Cardiac fibroblast (primary cell): ENCODE results near the gene OR51B6.
"Not testable (repeated sequence)": the region's sequence is repeated elsewhere in the genome, so short reads cannot be mapped to it uniquely, and the experiment has no call there.

Experiments used
- DNase-seq, 2 donors: peaks; one replicate each; pipeline versions ENCODE4 v3.0.0 to v3.0.0-alpha.2; 2010; ENCODE audit warnings: low read depth in 2 of 2
- H3K4me3 ChIP-seq, 2 donors: replicated peaks in 1 of 2; 1 replicate in 1 of 2; 2 replicates in 1 of 2; pipeline ENCODE4 v1.5.1; 2011; ENCODE audit warnings: low read depth in 2 of 2, low read length in 2 of 2, mild to moderate bottlenecking in 2 of 2, moderate library complexity in 1 of 2
- TF ChIP-seq, protein P1 (sequence below): IDR thresholded peaks from one replicate; pipeline ENCODE4 v1.5.1; 2011; ENCODE audit warnings: low read depth, mild to moderate bottlenecking, low read length, inconsistent platforms

Gene OR51B6

DNA sequence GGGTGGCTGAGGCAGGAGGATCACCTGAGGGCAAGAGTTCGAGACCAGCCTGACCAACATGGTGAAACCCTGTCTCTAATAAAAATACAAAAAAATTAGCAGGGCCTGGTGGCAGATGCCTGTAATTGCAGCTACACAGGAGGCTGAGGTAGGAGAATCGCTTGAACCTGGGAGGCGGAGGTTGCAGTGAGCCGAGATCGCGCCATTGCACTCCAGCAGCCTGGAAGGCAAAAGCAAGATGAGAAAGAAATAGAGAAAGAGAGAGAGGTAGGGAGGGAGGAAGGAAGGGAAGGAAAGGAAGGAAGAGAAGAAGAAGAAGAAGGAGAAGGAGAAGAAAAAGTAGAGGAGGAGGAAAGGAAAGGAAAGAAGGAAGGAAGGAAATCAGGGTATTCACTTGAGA is 15.1 kb downstream of the OR51B6 start:
- not testable (repeated sequence) for DNase-seq, H3K4me3 ChIP-seq
- TF ChIP-seq, protein P1, sequence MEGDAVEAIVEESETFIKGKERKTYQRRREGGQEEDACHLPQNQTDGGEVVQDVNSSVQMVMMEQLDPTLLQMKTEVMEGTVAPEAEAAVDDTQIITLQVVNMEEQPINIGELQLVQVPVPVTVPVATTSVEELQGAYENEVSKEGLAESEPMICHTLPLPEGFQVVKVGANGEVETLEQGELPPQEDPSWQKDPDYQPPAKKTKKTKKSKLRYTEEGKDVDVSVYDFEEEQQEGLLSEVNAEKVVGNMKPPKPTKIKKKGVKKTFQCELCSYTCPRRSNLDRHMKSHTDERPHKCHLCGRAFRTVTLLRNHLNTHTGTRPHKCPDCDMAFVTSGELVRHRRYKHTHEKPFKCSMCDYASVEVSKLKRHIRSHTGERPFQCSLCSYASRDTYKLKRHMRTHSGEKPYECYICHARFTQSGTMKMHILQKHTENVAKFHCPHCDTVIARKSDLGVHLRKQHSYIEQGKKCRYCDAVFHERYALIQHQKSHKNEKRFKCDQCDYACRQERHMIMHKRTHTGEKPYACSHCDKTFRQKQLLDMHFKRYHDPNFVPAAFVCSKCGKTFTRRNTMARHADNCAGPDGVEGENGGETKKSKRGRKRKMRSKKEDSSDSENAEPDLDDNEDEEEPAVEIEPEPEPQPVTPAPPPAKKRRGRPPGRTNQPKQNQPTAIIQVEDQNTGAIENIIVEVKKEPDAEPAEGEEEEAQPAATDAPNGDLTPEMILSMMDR = peak; percentile 12

DNA sequence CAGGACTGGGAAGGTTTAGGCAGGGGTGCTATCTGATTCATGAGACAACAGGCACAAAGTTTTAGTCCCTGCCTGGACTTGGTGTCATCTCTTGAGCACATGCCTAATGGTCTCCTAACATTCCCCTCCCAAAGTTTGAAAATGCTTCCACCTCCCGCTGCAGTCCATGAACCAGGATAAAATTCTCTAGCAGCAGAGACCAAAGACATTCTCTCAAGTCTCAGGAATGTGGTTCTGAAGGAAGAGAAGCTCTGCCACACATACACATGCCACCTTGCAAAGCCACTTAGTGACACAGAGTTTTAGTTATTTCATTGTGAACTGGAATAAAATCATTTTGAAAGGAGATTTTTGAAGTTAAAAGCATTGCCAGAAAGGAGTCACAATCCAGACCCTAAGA is 15.5 kb downstream of the OR51B6 start:
- no peak overlapping the region for H3K4me3 ChIP-seq
- TF ChIP-seq, protein P1 = no peak
- DNase-seq = peak; percentile 19 to 39

DNA sequence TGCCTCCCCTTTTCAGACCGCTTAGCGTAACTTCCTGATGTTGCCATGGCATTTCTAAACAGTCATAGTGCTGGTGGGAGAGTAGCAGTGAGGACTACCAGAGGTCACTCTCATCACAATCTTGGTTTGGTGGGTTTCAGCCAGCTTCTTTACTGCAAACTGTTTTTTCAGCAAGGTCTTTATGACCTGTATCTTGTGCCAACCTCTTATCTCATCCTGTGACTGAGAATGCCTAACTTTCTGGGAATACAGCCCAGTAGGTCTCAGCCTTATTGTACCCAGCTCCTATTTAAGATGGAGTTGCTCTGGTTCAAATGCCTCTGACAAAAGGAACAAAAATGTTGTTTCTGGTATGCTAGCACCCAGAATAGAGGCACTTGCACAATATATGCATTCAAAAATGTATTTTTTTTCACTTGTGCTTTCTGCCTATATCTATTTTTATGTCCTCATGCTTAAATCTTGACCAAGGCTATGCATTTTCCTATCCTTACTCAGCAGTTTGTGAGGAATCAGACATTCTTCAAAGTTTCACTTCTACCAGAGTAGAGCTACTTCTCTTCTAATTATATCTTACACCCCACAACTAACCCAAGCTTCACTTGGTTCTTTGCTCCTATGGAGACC is 16.3 kb downstream of the OR51B6 start:
- peak; percentile 91 to 92 for DNase-seq
- H3K4me3 ChIP-seq = no peak overlapping the region
- TF ChIP-seq, protein P1 = no peak

DNA sequence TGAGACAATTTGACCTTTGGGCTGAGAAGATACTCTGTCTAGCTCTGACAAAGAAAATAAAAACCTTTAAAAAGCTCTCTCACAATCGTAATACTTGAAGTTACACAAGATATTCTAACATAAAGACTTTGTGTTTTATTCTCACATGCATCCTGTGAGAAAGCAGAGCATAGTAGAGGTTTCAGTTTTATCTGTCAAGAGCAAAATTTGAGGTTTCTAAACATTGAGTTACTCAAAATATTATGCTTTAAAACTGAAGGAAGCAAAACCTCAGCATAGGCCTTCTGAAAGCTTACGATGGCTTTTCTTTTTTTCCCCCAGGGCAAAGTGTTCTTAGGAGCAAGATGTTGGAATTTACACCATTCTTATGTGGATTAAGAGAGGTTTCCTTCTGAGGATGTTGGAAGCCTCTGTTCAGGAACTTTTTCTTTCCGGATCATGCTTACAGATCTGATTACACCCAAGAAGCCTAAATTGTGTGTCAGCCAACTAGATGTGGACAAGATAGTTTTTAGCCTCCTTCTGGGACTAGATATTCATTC is 17.3 kb downstream of the OR51B6 start:
- TF ChIP-seq, protein P1 = no peak
- H3K4me3 ChIP-seq = no peak overlapping the region
- no peak for DNase-seq

DNA sequence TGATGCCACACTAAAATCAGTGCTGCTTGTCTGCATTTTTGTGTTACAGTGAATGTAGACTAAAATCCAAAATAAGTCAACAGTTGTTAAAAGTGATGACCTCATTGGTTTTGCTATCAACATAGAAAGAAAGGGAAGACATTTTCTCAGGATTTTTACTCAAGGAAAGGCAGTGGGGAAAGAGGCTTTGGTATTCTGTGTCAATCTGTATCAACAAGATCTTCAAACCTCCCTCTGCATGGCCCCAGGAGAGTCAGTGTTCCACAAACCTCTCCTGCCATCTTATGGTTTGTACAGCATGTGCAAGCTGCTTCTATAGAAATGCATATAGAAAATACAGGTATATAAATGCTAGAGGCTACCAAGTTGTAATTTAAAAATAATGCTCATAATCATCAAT is 18.5 kb downstream of the OR51B6 start:
- peak; percentile 64 to 72 for DNase-seq
- no peak overlapping the region for H3K4me3 ChIP-seq
- TF ChIP-seq, protein P1 = peak; percentile 50

DNA sequence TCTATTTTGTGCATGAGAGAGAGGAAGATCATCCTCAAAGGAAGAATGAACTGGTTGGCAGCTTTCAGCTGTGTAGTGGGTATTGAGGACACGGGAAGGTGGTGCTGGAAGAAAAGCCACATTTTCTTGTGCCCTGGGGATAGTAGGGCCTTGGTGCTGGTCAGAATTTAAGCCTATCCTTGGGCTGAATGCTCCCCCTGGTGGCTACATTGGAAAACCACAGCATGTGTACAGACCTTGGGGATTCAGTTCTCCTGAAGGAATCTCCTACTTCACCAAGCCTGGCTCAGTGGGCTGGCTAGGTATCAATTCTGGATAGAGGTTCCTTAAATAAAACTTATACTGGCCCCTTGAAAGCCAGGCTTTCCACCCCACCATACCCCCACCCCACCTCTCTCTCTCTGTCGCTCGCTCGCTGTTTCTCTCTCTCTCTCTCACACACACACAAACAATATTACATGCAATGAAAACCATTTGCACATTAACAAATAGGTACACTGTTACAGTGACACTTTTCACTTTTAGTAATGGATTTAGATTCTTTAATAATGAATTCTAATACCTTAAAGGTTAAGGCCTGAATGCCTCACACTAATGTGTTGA is 29.5 kb downstream of the OR51B6 start:
- TF ChIP-seq, protein P1 = peak; percentile 81
- H3K4me3 ChIP-seq = no peak overlapping the region
- DNase-seq = peak; percentile 82 to 83
